Stimulated activated CD4-positive, alpha-beta T cell treated with anti-CD3 and anti-CD28 coated beads, Interleukin-1b, Interleukin-23, amount 100 ng/mL, for 4 hours (primary cell): ENCODE measurements around the gene SH3BP5.

Experiments
- DNase-seq, 2 donors: peaks; one replicate each; pipeline ENCODE4 v3.0.0-alpha.2; 2020; ENCODE audit warnings: low read depth in 2 of 2

SH3BP5 gene

DNA sequence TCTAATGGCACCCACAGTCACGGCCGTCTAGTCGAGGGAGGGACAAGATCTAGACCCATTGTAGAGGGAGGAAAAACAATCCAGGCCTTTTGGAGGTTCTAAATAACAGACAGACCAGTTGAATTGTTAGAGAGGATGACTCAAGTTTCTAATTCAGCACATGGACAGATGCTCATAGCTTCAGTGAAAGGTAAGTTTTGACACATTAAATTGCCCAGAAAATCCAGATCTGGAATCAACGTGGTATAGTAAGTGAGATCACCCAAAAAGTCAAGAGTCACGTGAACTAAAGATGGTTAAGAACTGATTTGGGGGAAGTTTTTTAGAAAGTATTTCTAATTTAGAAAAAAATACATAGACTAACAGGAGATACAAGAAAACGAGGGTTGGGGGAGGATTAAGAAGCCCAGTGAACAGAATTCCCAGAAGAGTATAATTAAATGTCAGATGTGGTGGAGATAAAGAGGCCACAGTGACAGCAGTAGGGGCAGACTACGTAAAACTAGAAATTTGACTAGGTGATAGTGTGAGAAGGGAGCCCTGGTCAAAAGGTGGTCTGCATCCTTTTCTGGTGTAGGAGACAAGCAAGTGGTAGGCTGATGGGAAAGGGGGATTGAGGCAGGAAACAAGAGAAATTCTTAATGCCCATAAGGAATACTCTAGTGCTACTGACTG, 79.2 kb downstream of the SH3BP5 start:
- no peak for DNase-seq

DNA sequence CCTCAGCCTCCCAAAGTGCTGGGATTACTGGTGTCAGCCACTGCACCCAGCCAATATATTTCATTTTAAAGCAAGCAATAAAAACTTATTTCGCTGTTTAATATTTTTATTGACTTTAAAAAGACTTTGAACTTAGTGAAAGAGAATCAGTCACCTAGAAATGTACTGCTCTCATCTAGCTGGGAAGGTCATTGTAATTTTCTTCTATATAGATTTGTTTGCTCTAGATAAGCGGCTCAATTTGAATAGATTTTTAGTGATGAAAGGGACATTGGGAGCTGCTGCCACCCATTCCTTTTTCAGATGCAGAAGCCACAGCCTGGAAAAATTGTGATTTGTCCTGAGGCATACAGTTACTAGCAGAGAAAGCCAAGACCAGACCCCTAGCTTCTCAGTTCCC, 86.2 kb downstream of the SH3BP5 start:
- no peak for DNase-seq

DNA sequence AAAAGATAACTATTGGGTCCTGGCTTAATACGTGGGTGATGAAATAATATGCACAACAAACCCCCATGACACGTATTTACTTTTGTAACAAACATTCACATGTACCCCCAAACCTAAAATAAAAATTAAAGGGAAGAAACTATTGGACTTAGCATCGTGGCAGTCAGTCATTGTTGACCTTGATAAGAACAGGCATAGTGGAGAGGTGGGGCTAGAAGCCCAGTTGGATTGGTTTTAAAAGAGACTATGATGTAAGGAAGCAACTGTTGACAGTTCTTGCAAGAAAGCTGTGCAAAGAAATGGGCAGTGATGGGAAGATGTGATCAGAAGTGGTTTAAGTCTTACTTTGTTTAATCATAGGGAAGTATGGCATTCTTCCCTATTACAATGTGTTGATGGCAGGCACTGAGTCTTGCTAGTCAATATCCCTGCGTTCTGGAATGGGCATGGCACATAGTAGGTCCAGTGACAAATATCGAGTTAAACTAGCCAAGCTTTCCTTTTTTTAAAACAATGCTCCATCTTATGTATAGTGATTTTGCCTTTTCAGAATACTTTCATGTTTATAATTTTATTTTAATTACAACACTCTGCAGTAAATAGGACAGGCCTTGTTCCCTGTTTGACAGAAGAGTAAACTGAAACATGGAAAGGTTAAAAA, 88.4 kb downstream of the SH3BP5 start:
- DNase-seq, result no peak

DNA sequence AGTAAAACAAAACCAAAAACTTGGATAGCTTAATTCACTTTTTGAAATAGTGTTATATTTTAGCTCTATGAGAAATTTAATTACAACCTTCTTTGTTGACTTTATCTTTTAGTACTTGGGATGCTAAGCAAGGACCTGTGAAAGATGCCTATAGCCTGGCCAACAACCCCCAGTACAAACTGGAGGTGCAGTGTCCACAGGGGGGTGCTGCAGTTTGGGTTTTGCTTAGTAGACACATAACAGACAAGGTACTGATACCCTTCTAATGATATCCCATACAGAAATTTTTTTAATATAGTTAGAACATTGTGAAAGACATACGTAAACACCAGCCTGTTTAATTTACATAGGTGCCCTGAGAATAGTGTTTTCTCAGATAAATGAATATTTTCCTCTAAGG, 91.0 kb downstream of the SH3BP5 start:
- DNase-seq, result peak in 1 of 2 donors; percentile 16

- DNase-seq, result no peak
Observed at GRCh38 chr3:15229262-15229661, 103.1 kb downstream of the SH3BP5 start.

- no peak for DNase-seq
Observed at GRCh38 chr3:15228147-15228546, 104.2 kb downstream of the SH3BP5 start.

DNA sequence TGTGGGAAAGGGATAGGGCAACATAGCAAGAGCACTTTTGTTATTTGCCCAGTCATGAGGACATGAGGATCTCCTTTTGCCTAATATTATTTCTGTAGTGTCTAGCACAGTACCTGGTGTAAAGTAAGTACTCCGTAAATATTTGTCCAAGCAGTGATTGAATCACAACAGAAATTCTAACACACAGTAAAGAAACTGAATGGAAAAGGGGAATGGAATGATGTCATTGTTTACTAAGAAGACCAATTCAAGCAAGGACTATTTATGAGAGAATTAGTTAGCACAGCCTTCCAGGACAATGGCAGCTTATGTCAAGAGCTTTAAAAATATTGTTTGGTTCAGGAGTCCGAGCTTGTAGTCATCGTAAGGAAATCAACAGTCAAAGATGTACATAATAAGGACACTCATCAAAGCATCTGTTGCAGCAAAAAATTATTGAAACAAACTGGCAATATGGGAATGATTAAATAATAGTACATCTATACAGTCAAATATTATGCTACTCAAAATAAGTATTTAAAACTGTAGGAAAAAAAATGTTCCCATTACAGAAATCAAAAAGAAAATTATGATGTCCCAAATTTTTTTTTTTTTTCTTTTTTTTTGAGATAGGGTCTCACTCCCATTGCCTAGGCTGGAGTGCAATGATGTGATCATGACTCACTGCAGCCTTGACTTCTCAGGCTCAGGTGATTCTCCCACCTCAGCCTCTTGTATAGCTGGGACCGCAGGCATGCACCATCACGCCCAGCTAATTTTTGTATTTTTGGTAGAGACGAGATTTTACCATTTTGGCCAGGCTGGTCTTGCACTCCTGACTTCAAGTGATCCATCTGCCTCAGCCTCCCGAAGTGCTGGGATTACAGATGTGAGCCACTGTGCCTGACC, 108.5 kb downstream of the SH3BP5 start:
- no peak for DNase-seq

DNA sequence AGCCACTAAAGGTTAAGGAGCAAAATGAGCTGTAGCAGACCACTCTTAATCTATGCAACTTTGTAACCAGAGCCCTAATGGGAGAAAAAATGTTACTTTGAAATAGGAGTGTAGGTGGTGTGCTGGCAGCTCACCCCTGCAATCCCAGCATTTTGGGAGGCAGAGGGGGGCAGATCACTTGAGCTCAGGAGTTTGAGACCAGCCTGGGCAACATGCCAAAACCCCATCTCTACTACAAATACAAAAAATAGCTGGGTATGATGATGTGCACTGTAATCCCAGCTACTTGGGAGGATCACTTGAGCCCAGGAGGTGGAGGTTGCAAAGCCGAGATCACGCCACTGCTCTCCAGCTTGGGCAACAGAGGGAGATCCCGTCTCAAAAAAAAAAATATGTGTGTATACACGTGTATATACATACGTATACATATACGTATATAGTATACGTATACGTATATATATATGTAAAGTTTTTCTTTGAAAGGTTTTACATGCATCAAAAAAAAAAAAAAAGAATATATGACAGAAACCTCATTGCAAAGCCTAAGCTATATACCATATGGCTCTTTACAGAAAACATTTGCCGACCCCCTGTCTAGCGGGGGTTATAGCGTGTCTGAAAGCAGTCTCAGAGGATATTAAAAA, 110.7 kb downstream of the SH3BP5 start:
- DNase-seq, result no peak

DNA sequence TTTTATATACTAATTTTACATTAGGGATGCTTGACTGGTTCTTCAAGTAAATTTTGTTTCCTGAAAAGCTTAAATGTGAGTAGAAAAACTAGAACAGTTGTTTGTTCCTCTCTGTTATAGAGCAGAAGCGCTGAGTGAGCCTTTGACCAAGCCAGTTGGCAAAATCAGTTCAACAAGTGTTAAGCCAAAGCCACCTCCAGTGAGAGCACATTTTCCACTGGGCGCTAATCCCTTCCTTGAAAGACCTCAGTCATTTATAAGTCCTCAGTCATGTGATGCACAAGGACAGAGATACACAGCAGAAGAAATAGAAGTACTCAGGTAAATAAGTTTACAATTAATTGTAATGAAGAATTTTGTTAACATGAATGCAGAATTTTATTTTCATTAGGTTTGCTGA, 111.7 kb downstream of the SH3BP5 start:
- DNase-seq, result no peak

DNA sequence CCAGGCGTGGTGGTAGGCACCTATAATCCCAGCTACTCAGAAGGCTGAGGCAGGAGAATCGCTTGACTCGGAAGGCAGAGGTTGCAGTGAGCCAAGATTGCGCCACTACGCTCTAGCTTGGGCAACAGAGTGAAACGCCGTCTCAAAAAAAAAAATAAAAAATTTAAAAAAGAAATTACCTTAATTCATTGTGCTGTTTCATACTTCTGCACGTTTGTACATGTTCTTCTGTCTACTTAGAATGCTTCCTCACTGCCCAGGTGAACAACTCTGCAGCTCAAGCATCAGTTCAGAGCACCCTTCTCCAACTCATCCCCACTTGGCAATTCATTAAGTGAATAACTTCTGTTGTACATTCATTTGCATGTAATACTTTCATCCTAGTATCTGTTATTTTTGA, 112.3 kb downstream of the SH3BP5 start:
- no peak for DNase-seq

DNA sequence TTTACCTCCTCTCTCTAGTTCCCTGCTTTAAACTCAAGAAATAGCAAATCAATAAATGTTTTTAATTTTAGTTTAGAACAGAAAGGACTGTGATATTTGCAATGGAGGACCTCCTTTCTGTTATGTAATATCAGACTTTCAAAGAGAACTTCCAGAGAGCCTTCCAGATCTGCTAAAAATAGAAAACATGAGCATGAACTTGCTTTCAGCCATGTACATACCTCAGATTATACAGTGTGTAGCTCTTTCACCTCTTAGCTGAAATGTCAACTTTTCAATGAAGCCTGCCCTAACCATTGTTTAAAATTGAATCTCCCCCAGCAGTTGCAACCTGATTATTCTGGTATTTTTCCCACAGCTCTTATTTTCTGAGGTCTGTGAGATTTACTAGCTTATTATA, 113.7 kb downstream of the SH3BP5 start:
- no peak for DNase-seq

GRCh38 chr3:15217841-15218267, 114.5 kb downstream of the SH3BP5 start:
- DNase-seq, result no peak

DNA sequence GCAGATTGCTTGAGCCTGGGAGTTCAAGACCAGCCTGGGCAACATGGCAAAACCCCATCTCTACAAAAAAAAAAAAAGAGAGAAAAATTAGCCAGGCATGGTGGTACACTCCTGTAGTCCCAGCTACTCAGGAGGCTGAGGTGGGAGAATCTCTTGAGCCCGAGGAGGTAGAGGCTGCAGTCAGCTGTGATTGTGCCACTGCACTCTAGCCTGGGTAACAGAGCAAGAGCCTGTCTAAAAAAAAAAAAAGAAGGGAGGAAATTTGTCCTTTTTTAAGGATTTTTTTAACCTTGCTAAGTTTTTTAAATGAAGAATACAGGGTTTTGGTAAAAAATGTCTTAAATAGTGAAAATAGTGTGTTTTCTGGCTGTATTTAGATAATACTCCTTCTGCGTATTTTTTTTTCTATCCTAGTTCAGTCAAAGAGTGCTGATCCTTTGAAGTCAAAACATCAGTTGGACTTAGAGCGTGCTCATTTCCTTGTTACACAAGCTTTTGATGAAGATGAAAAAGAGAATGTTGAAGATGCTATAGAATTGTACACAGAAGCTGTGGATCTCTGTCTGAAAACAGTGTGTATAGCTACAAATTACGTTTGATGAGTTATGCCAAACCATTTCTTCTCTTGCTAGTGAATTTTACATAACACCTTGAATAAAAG, 115.2 kb downstream of the SH3BP5 start:
- DNase-seq, result no peak

GRCh38 chr3:15216501-15216900, 115.9 kb downstream of the SH3BP5 start:
- no peak for DNase-seq

GRCh38 chr3:15215996-15216395, 116.4 kb downstream of the SH3BP5 start:
- no peak for DNase-seq

DNA sequence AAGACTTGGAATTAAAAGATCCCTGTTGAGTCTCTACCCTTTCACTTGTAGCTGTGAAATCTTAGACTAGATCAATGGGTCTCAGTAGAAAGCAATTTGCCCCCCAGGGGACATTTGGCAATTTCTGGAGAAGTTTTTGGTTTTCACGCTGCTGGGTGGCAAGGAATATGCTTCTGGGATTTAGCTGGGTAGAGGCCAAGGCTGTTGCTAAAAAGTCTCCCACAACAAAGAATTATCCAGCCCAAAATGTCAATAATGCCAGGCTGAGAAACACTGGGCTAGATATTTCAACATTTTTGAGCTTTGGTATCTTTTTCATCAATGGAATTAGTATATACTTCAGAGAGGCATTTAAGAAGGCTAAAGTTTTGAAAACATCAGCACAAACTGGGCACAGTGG, 117.6 kb downstream of the SH3BP5 start:
- DNase-seq, result no peak

DNA sequence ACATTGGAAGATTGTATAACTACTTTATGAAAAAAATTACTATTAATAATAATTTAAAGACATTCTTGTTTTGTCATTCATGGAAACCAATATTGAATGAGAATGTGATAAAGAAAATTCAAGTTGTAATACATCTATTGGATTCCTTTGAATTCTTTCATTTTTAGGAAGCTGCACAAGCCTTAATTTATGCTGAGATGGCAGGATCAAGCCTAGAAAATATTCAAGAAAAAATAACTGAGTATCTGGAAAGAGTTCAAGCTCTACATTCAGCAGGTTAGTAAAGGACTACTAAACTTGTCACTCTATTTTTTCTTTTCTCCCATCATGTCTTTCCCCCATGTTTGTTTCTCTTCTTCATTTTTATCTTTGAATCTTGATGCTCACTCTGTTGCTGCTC, 120.4 kb downstream of the SH3BP5 start:
- no peak for DNase-seq

DNA sequence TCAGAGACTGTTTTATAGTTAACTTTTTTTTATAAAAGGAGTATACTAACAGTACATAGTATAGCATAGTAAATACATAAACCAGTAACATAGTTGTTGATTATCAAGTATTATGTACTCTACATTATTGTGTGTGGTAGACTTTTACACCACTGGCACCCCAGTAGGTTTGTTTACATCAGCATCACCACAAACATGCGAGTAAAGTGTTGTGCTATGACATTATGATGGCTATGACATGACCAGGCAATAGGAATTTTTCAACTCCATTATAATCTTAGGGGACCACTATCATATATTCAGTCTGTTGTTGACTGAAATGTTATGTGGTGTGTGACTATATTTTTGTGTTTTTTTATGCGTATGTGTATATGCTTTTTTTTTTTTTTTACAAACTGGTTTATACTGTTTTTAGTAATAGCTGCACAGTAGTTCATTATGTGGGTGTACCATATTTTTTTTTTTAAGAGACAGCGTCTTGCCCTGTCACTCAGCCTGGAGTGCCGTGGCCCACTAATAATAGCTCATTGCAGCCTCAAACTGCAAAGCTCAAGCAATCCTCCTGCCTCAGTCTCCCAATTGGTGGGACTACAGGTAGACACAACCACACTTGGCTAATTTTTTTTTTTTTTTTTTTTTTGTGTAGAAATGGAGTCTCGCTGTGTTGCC, 124.4 kb downstream of the SH3BP5 start:
- DNase-seq, result no peak

- DNase-seq, result no peak
Observed at GRCh38 chr3:15206662-15207576, 125.5 kb downstream of the SH3BP5 start.
